NCI-H2196 (cell line): ENCODE data around the gene HFE.

Experiments
- DNase-seq: peaks from one replicate; lab custom pipeline; 2025; ENCODE audit not compliant: unreplicated experiment; lab: John Stamatoyannopoulos, UW

Gene HFE

DNA sequence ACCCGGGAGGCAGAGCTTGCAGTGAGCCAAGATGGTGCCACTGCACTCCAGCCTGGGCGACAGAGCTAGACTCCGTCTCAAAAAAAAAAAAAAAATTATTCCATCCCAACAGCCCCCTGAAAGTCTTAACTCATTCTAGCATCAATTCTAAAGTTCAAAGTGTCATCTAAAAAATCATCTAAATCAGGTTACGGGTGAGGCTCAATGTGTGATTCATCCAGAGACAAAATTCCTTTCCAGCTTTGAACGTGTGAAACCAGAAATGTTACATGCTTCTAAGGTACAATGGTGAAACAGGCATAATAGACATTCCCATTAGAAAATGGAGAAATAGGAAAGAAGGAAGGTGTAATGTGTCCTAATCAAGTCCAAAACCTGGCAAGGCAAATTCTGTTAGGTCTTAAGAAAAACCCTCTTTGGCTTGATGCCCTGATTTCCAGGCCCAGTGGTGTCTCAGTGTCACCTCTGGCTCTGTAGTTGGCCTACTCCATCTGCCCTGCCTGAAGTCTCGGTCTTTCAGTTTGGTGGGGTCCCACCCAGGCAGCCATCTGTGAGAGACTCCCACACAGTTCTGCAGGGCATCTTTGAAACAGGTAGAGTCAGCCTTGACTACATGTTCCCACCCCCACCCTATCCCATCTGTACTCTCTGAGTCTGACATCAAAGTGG lies 43.5 kb downstream of the HFE start:
- no peak for DNase-seq

- no peak for DNase-seq
Measured at GRCh38 chr6:26131618-26132017, 44.4 kb downstream of the HFE start.

GRCh38 chr6:26133730-26134129 lies 46.5 kb downstream of the HFE start:
- DNase-seq = no peak

DNA sequence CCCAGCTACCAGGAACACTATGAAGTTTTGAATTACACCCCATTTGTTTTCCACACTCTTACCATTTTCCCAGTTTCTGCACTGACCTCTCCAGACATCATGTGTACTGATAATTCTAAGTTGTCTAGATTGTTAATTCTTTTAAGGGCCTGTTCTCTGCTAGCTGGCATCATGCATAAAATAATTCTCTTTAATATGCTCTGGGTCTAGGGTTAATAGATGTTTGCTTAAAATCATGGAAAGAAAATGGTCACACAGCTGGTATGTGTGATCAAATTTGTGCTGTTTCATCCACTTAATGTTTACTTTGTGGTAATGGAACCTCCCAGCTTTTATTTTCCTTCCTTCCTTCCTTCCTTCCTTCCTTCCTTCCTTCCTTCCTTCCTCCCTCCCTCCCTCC lies 49.1 kb downstream of the HFE start:
- no peak for DNase-seq

DNA sequence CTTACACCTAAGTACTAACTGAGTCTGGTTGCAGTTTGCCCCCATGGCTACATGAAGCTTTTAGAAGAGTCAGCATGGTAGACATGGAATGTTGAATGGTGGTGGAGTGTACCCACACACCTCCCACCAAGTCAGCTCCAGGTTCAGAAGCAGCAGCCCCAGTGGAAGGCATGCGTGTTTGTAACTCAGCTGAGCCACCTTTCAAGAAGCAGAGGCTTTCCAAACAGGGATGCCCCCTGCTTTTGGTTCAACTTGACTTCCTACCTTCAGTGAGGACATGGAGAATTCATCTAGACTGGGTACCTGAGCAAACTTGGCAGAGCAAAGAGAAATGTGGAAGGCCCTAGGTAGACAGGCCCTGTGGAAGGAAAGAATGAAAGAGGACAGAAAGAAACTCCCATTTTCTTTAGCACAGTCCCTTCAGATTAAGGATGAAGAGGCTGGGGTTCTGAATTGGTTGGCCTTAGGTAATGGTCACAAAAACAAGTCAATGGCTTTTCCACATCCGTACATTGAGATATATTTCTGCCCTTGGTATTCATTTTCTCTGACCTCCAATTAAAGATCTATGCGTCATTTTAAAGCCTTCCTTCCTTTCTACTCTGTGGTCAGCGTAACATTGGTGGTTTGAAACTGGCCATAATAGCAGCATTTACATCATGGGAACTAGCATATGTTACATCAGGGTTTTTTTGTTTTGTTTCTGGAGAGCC lies 53.2 kb downstream of the HFE start:
- DNase-seq = no peak

GRCh38 chr6:26140967-26141294 lies 53.7 kb downstream of the HFE start:
- DNase-seq = no peak

DNA sequence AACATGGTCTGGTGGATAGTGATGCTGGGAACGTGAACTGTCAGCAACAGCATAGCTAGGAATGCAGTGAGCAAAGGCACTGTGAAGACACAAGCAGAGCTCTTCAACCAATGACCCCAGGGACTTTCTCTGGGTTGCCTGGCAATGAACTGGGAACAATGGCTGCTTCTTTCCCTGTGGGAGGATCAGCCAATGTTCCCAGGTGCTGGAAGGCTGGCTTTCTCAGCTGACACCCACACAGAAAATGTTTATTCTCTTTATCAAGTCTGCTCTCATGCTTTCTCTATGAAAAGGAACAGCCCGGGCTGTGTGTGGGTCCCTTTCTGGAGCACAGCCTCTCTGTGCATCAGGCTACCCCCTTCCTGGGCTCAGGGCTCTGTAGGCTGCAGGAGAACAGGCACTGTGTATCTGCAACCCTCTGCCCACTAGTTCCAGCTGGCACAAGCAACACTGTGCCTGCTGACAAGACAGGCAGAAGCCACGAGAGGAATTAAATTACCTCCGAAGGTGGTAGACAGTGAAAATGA lies 54.2 kb downstream of the HFE start:
- DNase-seq = no peak

GRCh38 chr6:26142026-26142425 lies 54.8 kb downstream of the HFE start:
- no peak for DNase-seq
